GM18502 (cell line): ENCODE measurements around the gene MUS81.
A peak's percentile ranks its signal among the peaks of the same experiment; 100 is the strongest.
"Not testable (repeated sequence)": the region's sequence is repeated elsewhere in the genome, so short reads cannot be mapped to it uniquely, and the experiment has no call there.

Source experiments
- ATAC-seq: cut with Tn5 transposase; IDR thresholded peaks from one replicate; pipeline ENCODE4 v1.9.1; 2021; ENCODE audit warnings: mild to moderate bottlenecking; ENCODE audit not compliant: unreplicated experiment, poor library complexity

MUS81 gene

DNA sequence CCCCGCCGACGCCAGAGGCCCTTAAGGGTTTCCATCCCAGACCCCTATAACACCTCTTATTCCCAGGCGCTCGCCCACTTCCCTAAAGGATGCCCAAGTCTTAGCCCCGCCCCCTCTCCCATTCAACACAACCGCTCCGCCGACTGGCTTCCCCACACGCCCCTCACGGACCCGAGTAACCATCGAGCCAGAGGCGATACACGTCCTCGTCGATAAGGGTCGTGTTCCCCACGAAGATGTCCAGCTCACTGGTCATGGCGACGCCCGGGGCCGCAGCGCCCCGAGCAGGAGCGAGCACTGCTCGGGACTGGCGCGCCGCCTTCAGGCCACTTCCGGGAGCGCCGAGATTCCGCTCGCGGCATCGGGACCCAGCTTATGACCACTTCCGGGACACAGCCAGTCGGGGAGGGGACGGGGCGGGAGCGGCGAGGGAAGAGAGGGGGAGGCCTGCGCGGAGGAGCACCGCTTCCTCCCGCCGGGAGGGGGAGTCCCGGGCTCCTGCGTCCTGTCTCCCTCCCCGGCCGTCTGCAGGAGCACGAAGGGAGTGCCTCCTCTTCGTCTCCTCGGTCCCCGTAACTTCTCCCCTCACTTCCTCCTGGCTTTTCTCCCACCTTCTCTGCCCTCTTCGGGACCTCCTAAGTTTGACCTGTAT is 28.1 kb downstream of the MUS81 start, which contains the start of gene FIBP:
TSS of gene FIBP (minus strand) at position 309 of the 652 bp plus-strand sequence. CDS start at position 256, 53 bp downstream.
- ATAC-seq: peak; percentile 41

DNA sequence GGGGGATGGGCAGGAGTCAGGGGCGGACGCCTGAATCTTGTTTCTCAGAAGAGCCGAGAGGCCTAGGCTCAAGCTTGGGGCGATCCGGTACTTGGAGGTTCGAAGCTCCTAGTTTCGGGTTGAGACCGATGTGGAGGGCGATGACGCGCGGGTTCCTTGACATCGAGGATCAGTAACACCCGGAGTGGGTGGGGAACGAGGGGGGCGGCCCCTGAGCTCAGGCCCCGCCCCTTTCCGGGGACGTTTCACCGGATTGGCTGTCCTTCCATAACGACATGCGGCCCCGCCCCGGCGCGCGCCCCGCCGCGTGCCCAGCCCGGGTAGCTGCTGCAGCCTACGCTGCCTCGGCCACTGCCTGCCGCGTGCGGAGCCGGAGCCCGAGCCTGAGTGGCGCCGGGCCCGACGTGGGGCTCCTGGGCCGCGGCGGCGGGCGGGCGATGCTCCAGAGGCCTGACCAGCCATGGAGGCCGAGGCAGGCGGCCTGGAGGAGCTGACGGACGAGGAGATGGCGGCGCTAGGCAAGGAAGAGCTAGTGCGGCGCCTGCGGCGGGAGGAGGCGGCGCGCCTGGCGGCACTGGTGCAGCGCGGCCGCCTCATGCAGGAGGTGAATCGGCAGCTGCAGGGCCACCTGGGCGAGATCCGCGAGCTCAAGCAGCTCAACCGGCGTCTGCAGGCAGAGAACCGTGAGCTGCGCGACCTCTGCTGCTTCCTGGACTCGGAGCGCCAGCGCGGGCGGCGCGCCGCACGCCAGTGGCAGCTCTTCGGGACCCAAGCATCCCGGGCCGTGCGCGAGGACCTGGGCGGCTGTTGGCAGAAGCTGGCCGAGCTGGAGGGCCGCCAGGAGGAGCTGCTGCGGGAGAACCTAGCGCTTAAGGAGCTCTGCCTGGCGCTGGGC is 30.3 kb downstream of the MUS81 start, which contains the start of gene CCDC85B:
TSS of gene CCDC85B (plus strand) at position 350 of the 895 bp plus-strand sequence. CDS start at position 461, 111 bp downstream.
- peak; percentile 56 for ATAC-seq

DNA sequence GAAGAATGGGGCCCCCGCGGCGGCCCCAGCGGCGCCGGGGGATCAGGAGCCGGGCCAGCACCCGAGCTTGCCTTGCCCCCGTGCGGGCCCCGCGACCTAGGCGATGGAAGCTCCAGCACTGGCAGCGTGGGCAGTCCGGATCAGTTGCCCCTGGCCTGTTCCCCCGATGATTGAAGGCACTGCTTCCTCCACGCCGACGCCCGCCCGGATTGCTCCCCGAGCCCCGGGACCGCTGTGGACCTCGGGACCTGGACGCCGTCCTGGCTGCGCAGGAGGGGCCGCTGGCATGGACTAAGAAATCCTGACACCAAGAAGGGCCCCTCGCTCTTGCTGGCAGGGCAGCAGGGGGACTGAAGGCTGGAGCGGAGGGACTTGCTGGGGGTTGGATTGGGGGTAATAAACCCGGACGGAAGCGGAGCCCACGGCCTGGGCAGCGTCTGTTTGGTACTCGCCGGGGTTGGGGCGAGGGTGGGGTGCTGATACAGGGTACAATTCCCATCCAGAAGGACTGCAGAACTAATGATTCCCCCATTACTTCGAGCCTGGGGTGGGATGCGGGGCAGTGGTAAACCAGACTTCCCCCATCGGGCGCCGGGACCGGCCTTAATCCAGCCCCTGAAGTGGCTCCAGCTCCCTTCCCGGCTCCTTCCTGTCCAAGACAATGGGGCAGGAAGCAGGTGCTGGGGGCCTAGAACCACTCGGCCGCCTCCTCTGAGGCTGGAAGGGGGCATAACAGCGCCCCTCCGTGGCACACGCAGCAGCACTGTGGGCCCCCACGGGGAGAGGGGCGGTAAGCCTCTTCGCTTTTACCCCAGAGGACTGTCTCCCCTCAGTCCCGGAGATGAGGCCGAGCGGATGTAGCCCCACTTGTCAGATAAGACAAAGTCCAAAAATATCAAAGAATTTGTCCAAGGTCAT is 31.2 kb downstream of the MUS81 start:
- ATAC-seq: no peak

DNA sequence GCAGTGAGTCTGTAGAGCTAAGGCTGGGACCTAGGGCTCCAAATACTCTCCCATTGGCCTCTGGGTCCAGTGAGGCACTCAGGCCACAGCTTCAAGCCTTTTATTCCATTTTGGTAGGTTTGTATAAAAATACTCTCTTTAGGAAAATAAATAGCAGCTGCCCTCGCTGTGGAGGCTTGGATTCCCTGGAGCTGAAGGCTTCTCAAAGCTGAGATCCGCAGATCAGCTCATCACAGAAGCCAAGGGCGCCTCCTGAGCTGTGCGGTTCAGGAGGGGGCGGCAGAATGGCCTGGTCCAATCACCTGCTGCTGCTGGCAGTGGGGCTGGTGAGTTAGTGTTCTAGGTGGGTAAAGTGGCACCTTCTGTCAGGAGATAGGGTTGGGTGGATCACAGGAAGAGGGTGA is 31.9 kb downstream of the MUS81 start:
- ATAC-seq: not testable (repeated sequence)

DNA sequence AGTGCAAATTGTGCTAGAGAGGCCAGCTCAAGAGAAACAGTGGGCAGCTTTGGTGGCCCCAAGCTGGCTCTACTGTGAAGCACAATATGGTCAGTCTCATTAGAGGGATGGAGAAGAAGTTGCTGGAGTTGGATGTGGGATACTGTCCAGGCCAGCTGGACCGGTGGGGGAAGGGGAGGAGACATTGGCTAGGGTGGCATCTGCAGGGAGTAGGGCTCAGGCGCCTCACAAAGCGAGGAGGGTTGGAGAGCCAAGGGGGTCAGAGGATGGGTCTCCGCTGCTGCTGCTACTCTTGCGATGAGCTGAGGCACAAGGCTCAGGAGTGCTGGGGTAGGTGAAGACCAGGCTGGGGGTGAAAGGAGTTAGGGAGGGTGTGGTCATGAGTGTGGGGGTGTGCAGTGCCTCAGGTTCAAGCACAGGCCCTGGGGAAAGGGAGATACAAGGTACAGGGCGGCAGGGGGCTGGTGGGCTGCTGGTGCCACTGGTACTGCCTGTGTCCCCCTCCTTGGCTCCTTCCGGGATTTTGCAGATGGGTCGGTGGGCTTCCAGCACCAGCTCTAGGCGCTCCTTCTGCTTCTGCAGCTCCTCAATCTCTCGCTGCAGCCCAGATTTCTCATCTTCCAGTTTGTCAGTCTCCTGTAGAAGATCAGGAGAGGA is 32.6 kb downstream of the MUS81 start:
- no peak for ATAC-seq

DNA sequence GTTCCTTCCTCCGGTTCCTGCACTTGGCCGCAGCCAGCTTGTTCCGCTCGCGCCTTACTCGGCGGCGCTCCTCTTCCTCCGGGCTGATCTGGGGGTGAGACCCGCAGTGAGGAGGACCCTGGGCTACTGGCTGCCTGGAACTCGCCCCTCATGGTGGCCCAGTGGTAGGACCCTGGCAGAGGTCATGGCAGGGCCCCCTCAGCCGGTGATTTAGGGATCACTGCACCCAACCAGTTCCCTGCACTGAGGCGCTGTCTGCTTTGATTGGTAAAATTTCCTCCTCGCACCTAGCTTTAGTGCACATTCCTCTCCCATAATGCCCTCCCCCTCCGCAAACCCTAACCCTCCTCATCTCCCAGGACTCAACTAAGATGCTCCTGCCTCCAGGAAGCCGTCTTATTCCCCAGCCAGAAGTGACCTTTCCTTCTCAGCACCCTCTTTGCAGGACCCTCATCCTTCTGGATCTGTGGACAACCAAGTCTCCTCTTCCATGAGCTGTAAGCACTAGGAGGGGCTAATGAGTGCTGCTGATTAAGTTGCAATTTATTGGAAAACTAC is 33.9 kb downstream of the MUS81 start:
- no peak for ATAC-seq

DNA sequence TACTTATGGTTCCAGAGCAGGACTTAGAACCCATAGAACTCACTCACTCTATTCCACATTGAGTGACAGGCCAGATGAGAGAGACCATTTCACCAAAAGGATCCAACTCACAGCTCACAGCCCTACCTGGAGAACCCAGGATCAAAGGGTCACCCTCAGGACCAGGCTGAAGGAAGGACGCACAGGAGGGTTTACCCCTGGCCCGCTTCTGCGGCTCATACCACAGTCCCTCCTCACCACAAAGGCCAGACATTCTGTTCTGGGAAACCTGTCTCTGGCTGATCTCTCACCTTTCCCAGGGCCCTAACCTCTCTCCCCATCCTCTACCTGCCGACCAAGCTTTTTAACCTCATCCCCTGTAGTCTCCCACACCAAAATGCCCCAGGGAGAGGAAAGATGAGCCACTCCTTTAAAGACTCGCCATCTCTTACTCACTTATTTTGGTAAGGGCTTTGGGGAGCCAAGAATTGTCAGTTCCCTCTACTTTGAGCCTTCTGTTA is 35.3 kb downstream of the MUS81 start:
- no peak for ATAC-seq

DNA sequence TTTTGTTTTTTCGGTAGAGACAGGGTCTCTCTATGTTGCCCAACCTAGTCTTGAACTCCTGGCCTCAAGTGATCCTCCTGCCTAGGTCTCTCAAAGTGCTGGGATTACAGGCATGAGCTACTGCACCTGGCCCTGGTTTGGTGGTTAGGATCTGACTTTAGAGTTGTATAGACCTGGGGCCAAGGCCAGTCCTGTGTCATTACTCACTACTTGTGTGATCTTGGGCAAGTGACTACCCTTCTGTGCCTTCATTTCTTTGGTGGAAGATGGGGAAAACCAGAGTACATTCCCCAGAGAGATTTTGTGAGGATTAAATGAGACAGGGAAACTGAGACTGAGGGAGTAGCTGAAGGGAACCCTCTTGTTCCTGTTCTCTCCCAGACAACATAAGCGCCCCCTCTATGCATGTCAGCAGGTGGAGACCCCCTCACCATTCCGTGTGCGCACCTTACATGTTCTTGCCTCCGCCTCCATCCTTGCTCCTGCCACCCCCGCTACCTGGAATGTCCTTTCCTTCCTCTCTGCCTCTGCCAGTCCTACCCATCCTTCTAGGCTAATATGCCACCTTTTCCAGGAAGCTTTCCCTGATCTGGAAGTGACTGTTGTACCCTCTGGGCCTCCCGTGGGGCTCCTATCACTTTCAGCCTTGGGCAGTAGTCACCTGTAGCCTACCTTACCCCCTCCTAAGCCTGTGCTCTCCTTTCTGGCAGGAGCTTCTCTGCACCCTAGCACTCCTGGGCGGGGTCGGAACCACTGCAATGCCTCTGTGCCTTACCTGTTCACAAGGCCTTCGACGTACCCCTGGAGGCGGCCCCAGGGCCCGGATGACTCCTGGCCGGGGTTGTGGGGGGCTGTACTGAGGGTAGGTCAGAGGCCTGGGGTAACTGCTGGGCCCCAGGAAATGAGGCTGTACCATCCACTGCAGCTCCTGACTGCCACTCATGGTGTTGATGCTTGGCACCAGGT is 36.1 kb downstream of the MUS81 start:
- no peak for ATAC-seq

DNA sequence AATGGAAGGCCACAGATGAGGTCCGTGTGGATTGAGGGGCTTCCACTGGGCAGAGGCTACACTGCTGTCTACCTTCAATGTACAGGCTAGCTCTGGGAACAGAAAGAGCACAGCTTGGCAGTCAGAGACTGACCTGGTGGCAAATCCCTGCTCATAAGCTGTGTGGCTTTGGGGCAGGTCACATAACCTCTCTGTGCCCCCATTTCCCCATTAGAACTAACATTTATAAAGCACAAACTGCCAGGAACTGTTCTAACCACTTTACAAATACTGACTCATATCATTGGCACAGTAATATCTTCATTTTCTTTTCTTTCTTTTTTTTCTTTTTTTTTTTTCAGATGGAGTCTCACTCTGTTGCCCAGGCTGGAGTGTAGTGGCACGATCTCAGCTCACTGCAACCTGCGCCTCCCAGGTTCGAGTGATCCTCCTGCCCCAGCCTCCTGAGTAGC is 36.8 kb downstream of the MUS81 start:
- ATAC-seq: no peak

DNA sequence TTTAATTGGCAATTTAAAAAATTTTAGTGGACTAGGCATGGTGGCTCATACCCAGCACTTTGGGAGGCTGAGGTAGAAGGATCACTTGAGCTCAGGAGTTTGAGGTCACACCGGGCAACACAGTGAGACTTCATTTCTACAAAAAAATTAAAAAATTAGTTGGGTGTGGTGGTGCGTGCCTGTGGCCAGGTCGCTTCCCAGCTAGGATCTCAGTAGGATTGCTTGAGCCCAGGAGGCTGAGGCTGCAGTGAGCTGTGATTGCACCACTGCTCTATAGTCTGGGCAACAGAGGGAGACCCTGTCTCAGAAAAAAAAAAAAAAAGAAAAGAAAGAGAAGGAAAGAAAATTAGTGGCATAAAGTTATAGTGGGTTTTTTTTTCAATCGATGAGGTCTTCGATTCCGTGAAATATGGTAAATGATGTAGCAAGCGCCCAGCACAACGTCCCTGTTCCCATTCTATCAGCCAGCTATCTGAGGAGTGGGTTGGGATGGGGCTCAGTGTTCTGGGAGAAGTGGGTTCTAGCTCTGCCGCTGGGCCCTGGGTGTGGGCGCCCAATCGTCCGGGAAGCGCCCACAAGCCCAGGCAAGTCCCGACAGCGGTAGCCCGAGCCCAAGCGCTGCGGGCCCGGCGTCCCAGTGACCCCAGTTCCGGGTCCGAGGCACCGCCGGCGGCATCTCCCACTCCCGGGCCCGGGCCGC is 38.6 kb downstream of the MUS81 start:
- no peak for ATAC-seq

DNA sequence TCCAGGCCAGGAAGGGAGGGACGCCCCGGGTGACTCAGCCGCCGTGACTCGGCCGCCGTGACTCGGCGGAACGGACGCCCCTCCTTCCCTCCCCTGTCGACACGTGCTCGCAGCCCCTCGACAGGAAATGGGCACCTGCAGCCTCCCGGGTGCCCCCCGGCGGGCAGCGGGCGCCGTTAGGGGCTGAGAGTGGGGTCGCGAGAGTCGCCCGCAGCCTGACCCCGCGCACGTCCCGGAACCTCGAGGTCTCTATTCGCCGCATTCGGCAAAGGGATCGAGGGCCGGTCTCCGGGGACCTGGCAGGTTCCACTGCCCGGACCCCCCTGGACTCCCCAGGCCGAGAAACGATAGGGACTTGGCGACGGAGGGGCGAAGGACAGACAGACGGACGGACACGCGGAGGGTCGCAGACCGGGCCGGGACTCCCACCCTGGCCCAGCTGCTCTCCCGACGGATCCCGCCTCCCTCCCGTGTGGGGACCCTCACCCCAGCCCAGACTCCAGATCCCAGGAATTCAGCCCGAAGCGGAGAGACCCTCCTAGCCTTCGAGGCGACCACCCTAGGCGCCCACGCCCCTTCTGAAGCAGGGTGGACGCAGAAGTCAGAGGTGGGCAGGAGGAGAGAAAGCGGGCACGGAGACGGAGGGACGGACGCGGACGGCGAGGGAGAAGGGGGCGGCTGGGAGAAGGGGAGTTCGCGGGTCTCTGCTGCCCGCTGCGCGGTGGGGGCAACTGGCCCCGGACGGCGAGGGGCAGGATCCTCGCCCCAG is 39.3 kb downstream of the MUS81 start:
- ATAC-seq: no peak

DNA sequence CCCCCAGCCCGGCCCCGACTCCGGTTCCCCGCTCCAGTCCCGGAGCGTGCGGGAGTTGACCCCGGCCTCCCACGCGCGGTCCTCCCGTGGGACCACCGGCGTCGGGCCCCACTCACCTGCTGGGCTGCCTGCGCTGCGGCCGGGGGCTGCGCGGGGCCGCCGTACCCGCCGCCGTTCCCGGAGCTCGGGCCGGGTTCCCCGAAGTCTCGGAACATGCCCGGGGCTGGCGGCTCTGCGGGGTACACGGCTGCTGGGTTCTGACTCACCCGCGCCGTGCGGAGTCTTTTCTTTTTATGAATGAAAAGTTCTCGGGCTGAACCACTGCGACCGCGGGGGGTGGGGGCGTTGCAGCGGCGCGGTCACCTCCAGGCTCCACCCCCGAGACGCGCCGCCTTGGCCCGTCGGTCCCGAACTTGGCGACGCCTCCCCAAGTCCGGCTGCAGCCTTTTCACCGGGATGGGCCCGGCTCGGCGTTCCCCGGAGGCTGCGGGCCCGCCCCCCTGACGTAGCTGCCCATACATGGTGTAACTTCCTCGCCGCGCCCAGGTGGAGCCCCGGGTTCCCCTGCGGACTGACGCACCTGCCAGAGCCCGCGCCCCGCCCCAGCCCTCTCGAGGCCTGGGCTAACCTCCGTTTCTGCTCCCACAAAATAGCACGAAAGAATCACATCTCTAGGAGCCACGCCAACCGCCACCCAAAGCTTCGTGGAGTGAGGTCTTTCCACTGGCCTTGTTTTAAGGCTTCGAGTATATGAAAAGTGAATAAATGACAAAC is 40.1 kb downstream of the MUS81 start, which contains the start of gene FOSL1:
TSS of gene FOSL1 (minus strand) at position 264 of the 774 bp plus-strand sequence. CDS start at position 215, 49 bp downstream.
- ATAC-seq: peak; percentile 77

DNA sequence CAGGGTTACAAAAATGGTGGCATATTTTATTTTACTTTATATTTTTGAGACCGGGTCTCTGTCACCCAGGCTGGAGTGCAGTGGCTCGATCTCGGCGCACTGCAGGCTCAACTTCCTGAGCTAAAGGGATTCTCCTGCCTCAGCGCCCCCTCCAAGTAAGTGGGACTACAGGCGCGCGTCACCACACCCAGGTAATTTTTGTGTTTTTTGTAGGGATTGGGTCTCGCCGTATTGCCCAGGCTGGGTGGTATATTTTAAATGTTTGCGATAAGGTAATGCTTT is 40.6 kb downstream of the MUS81 start:
- no peak for ATAC-seq

DNA sequence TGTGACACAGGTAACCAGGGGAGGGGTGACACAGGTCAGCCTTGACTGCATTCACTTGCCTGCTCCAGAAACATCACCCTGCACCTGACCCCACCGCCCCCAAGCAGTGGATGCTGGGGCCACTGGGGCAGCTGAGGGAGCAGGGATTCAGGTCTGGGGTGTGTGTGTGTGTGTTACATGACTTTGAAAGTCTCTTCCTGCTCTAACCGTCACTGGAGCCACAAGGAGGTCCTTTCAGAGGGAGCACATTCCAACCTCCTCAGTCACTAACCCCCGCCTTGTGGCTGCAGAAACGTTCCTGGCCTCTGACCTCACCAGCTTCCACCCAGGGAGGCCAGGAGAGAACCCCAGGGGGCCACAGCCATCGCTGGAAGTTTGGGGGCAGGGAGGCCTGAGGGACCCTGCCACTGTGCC is 42.8 kb downstream of the MUS81 start:
- ATAC-seq: no peak

DNA sequence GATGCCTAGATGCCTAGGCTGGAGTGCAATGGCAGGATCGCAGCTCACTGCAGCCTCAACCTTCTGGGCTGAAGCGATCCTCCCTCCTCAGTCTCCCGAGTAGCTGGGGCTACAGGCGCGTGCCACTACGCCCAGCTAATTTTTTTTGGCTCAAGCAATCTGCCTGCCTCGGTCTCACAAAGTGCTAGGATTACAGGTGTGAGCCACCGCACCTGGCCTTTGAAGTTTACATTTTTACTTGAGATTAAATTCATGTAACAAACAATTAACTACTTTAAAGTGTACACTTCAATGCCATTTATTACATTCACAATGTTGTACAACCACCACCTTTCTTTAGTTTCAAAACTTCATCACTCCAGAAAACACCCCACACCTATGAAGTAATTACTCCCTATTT is 43.5 kb downstream of the MUS81 start:
- ATAC-seq: no peak

DNA sequence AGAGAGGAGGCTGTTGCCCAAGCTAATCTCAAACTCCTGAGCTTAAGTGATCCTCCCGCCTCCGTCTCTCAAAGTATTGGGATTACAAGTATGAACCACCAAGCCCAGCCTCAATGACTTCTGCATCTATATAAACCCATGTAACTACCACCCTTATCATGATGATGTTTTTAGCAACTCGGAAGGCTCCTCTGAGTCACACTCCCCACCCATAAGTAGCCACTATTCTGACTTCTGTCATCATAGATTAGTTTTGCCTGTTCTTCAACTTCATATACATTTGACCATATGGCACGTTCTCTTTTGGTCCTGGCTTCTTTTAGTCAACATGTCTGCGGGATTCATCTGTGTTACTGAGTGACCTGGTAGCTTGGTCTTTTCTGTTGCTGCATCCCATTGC is 46.4 kb downstream of the MUS81 start:
- ATAC-seq: no peak
